Pulmonary artery endothelial cell (primary cell): ENCODE measurements around the gene ERAS. TPM values are rescaled to one million over a fixed set of nuclear protein-coding genes. Genes with fewer than 3 reads are reported as not detected.
"Not testable (repeated sequence)": the region's sequence is repeated elsewhere in the genome, so short reads cannot be mapped to it uniquely, and the experiment has no call there.

Experiments used
- DNase-seq: peaks from one replicate; pipeline ENCODE4 v3.0.0-alpha.2; 2011; ENCODE audit warnings: low read depth, low spot score
- total RNA-seq: library from RNA; depleted of rRNA; stranded (reverse); fragments of >200 nt; gene quantifications from 2 replicates; pipeline ENCODE4 v1.2.3, GENCODE V29; 2014

The ERAS gene
- total RNA-seq, 1 donor from 2014 or later: not detected

DNA sequence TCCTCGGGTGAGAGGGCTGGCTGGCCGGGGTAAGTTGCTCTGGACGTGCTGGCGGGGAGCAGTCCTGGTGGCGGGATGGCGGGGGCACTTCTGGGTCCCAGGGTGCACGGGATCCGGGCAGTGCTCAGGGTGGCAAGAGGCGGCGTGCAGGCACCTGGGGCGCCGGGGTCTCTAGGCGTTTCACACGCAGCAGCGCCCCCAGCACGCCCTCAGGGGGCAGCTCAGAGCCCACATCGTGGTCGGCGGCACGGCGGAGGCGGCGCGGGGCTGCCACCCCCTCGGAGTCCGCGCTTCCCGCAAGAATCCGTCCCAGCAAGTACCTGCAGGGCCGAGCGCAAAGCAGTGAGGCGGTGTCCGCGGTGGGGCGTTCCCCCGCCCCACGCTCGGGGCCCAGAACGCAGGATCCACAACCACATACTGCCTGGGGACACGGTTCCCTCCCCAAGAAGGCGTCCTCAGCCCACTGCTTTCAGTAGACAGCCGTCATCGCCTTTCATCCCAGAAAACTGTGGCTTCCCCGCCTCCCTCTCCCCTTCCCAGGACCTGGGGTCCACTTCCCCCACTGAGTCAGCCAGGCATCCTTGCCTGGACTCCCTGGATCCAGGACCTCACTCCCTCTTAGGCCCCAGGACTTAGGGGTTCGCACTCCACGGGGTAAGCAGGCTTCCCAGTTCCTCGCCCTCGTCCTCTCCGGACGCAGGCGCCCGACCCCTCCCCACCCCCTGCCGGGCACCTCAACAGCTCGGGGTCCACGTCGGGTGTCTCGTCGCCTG is 5.0 kb downstream of the ERAS start:
- no peak for DNase-seq

DNA sequence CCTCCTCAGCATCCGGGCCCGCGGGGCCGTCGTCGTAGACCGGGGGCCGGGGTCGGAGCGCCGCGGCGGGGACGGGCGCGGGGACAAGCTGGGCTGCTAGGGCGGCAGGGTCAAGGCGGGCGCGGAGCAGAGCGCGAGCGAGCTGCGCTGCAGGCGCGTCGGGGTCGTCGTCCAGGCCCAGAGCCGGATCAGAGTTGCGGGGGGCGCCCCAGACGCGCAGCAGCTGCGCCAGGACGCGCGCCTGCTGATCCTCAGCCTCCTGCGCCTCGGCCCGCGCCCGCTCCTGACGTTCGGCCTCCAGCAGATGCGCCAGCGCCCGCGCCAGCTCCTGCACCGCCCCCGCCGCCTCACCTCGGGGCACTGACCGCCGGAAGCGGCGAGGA is 5.6 kb downstream of the ERAS start:
- DNase-seq: no peak

DNA sequence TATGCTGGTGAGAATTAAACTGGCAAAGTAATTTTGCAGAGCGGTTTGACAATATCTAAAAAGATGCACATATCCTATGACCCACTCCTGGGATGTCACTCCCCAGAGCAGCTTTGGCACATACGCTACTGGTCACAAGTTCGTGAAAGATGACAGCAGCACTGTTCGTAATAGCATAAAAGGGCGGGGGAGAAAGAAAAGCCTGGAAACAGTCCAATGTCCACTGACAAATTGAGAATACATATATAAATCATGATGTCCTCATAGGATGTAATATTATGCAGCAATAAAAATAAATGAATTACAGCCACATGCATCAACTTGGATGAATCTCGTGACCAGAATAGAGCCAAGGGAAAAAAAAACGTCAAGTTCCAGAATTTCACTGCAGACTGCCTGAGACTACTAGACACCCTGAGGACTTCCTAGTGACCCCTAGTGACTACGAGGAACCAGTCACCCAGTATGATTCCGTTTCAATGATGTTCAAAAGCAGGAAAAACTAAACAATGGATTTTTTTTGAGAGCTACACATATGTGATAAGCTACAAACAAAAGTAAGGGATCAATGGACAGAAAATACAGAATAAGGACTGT is 7.3 kb downstream of the ERAS start:
- DNase-seq: no peak

DNA sequence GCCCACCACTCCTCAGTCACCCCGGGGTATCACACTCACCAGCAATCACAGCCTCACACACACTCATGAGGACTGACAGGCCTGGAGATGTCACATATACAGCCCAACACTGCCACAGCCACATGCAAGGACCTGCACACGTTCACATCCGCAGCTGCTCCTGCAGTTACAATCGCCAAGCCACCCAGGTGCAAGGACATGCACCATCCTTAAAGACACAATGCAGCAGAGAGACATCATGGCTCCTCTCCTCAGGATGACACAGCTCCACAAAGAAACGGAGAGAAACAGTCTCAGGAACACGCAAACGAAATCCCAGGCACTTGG is 8.0 kb downstream of the ERAS start:
- no peak for DNase-seq

DNA sequence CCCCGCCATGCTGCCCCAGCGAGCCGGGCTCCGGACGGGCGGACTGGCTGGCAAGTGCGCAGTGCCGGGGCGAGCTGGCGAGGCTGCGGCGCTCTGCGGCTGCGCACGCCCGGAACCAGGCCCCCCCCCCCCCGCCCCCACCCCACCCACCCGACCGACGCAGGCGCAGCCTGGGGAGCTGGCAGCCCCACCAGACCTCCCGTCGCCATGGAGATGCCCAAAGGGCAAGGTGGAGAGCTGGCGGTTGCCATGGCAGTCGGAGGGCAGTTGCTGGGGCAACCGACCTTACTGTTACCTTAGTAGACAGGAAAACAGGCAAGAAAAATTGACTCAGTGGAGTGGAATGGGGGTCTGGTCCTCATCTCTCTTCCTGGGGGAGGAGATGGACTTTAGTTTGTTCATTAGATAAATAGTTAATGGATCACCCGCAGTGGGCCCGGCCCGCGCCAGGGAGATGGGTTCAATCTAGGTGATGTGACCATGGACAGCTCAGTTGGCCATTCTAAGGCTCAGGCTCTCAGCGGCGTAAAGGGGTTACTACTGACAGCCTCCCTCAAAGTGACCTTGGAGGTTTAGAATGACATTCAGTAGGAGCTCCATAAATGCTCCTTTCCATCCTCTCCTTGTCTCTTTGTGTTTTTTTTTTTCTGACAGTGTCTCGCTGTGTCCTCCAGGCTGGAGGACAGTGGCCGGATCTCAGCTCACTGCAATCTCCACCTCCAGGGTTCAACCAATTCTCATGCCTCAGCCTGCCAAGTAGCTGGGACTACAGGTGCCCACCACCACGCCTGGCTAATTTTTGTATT is 9.4 kb downstream of the ERAS start, which contains the start of gene PCSK1N:
Gene PCSK1N (minus strand): TSS at position 87 of the 806 bp plus-strand sequence. CDS start 78 bp downstream, at position 9.
- no peak for DNase-seq

DNA sequence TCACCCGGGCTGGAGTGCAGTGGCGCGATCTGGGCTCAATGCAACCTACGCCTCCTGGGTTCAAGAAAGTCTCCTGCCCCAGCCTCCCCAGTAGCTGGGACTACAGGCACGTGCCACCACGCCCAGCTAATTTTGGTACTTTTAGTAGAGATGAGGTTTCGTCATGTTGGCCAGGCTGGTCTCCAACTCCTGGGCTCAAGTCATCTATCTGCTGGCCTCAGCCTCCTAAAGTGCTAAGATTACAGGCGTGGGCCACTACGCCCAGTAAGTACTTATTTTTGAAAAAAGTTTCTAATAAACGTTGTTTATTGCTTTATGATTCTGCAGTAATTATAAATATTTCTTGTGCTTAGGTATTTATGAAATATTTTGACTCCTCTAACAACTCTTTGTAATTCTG is 13.4 kb downstream of the ERAS start:
- DNase-seq: no peak

DNA sequence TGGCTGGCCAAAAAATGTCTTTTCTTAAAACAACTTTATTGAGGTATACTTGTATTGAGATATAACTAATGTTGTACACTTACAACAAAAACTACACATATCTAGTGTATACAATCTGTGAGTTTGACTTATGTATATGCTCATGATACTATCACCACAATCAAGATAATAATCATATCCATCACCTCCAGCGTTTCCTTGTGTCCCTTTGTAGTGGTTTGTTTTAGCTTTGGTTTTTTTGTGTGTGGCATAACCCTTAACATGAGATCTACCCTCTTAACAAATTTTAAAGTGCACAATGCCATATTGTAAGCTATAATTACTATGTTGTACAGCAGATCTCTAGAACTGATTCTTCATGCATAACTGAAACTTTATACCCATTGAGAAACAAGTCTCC is 22.5 kb downstream of the ERAS start:
- DNase-seq: no peak

DNA sequence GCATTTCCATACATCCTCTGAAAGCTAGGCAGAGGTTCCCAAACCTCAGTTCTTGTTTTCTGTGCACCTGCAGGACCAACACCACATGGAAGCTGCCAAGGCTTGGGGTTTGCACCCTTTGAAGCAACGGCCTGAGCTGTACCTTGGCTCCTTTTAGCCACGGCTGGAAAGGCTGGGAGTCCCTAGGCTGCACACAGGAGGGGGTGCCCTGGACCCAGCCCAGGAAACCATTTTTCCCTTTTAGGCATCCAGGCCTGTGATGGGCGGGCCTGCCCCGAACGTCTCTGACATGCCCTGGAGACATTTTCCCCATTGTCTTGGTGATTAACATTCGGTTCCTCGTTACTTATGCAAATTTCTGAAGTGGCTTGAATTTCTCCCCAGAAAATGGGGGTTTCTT is 26.5 kb downstream of the ERAS start:
- no peak for DNase-seq

DNA sequence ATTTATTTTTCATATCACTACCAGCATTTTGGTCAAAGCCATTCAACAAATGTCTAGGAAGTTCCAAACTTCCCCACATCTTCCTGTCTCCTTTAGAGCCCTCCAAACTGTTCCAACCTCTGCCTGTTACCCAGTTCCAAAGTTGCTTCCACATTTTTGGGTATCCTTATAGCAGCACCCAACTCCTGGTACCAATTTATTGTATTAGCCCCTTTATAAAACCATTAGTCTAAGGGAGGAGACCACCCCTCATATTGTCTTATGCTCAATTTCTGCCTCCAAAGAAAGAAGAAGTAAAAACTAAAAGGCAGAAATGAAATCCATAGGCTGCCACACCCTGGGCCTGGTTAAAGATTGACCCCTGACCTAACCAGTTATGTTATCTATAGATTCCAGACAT is 27.2 kb downstream of the ERAS start:
- not testable (repeated sequence) for DNase-seq

DNA sequence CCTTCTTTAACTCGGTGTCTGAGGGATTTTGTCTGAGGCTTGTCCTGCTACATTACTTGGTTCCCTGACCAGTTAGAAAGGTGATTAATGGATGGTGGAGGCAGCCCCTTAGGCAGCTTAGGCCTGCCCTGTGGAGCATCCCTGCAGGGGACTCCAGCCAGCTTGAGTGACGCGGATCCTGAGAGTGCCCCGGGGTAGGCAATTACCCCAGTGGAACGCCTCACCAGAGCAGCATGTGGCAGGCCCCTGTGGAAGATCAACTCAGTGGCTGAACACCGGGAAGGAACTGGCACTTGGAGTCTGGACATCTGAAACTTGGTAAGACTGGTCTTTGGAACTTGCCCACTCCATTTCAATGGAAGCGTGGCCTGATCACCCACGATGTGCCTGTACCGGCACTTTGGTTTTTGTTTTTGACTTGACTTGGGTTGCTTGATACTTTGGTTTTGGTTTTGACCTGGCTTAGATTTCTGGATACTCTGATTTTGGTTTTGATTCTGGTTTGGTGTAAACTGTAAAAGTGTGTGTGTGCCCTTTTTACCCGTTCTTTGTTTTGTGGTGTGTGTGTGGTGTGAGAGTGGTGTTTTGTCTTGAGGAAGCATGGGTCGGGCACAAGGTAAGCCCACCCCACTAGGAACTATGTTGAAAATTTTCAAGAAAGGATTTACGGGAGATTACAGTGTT is 27.9 kb downstream of the ERAS start:
- not testable (repeated sequence) for DNase-seq

DNA sequence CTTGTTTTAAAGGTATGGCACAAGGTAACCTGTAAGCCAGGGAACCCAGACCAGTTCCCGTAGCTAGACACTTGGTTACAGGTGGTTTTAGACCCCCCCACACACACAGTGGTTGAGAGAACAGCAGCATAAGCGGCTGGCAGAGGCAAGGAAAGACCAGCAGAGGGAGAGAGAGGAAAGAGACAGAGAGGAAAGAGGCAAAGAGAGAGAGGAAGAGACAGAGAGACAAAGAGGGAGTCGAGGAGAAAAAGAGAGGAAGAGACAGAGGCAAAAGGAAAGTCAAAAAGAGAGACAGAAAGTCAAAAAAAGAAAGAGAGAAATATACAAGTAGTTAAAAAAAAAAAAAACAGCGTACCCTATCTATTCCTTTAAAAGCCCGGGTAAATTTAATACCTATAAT is 28.6 kb downstream of the ERAS start:
- DNase-seq: no peak

DNA sequence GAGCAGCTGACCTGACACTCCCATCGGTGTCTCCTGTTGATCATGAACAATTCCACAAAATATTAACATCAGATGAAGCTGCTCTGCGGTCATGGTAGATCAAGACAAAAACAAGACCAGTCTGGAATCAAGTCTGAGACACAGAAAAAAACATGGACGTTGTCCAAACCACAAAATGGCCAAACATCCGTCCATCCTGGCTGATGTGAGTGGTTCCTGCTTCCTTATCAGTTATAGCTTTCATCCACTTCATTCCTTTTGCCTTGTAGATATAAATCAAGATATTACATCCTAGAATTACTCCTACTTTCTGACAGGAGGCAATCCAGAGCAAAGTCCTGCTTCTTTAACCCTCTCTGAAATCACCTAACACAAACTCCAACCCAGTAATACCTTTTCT is 37.9 kb downstream of the ERAS start:
- no peak for DNase-seq

DNA sequence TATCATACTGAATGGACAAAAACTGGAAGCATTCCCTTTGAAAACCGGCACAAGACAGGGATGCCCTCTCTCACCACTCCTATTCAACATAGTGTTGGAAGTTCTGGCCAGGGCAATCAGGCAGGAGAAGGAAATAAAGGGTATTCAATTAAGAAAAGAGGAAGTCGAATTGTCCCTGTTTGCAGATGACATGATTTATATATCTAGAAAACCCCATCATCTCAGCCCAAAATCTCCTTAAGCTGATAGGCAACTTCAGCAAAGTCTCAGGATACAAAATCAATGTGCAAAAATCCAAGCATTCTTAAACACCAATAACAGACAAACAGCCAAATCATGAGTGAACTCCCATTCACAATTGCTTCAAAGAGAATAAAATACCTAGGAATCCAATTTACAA is 45.7 kb downstream of the ERAS start:
- not testable (repeated sequence) for DNase-seq

DNA sequence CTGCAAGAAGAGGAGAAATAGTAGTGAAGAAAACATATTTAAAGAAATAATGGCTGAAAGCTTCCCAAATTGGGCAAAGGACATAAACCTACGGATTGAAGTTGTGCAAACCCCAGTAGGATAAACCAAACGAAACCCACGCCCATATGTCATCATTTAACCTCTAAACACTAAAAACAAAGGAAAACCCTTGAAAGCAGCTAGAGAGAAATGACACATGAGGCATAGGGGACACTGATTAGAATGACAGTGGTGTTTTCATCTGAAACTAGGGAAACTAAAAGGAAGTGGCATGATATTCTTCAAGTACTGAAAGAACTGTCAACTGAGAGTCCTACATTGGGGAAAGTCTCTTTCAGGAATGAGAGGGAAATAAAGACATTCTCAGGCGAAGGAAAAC is 50.6 kb downstream of the ERAS start:
- DNase-seq: not testable (repeated sequence)

Other genes with a start within 250 kb of the ERAS start
- 137 and 223 TPM in 2 replicates for gene WDR13, start 229.0 kb upstream of the ERAS start, total RNA-seq
- not detected in 2 replicates for gene WAS, start 142.7 kb upstream of the ERAS start, total RNA-seq
- 8.0 and 12.2 TPM in 2 replicates for gene SUV39H1, start 129.8 kb upstream of the ERAS start, total RNA-seq
- not detected in 2 replicates for gene GLOD5, start 64.8 kb upstream of the ERAS start, total RNA-seq
- not detected in 2 replicates for gene GATA1, start 39.9 kb upstream of the ERAS start, total RNA-seq
- 24.7 and 37.7 TPM in 2 replicates for gene HDAC6, start 24.4 kb upstream of the ERAS start, total RNA-seq
- not detected in 2 replicates for gene PCSK1N, start 9.1 kb downstream of the ERAS start, total RNA-seq
- 17.7 and 24.6 TPM in 2 replicates for gene TIMM17B, start 71.3 kb downstream of the ERAS start, total RNA-seq
- 98.2 and 105 TPM in 2 replicates for gene PQBP1, start 71.4 kb downstream of the ERAS start, total RNA-seq
- gene SLC35A2, start 85.1 kb downstream of the ERAS start, total RNA-seq: 11.6 and 13.5 TPM in 2 replicates
- 5.5 and 6.3 TPM in 2 replicates for gene PIM2, start 92.5 kb downstream of the ERAS start, total RNA-seq
- gene OTUD5, start 131.1 kb downstream of the ERAS start, total RNA-seq: 26.7 and 30.5 TPM in 2 replicates
- gene KCND1, start 145.3 kb downstream of the ERAS start, total RNA-seq: 0.13 and 0.32 TPM in 2 replicates
- gene GRIPAP1, start 175.8 kb downstream of the ERAS start, total RNA-seq: 22.9 and 30.0 TPM in 2 replicates
- gene TFE3, start 216.8 kb downstream of the ERAS start, total RNA-seq: 21.0 and 29.5 TPM in 2 replicates
- gene CCDC120, start 232.5 kb downstream of the ERAS start, total RNA-seq: 0.42 and 0.66 TPM in 2 replicates
- 4.4 and 5.9 TPM in 2 replicates for gene PRAF2, start 247.5 kb downstream of the ERAS start, total RNA-seq